Progenitor cell of endocrine pancreas (in vitro differentiated cells): Measurements from ENCODE around the gene CHMP1A. TPM values are rescaled to one million over a fixed set of nuclear protein-coding genes. Genes with fewer than 3 reads are reported as not detected.
"Not testable (repeated sequence)": the region's sequence is repeated elsewhere in the genome, so short reads cannot be mapped to it uniquely, and the experiment has no call there.

Experiments used
- DNase-seq: peaks from one replicate; pipeline ENCODE4 v3.0.0; 2021; ENCODE audit warnings: low spot score; ENCODE audit not compliant: unreplicated experiment
- H3K27ac Mint-ChIP-seq: 2 replicates; pipeline ENCODE4 v1.8.0; 2021; ENCODE audit warnings: mild to moderate bottlenecking, moderate library complexity, mixed read lengths
- H3K27me3 Mint-ChIP-seq: 2 replicates; pipeline ENCODE4 v1.8.0; 2021; ENCODE audit warnings: mixed read lengths
- H3K36me3 Mint-ChIP-seq: 2 replicates; pipeline ENCODE4 v1.8.0; 2022; ENCODE audit warnings: mixed read lengths; ENCODE audit not compliant: insufficient read depth
- H3K4me1 Mint-ChIP-seq: 2 replicates; pipeline ENCODE4 v1.8.0; 2021; ENCODE audit warnings: low read depth, mixed read lengths
- H3K4me3 Mint-ChIP-seq: 2 replicates; pipeline ENCODE4 v1.8.0; 2021; ENCODE audit warnings: low read depth, mild to moderate bottlenecking, moderate library complexity, mixed read lengths
- H3K9me3 Mint-ChIP-seq: 2 replicates; pipeline ENCODE4 v1.8.0; 2021; ENCODE audit warnings: low read depth, mixed read lengths
- total RNA-seq: library from RNA; stranded (reverse); gene quantifications from 2 replicates; pipeline ENCODE4 v1.2.1, GENCODE V29; 2021
- TF ChIP-seq, protein P1 (sequence below): fragments of 200-600 bp; sonication (generic); IDR thresholded peaks from one replicate; pipeline ENCODE4 v1.5.0; 2021; ENCODE audit warnings: antibody characterized with exemption, mild to moderate bottlenecking; ENCODE audit not compliant: unreplicated experiment

Gene CHMP1A
- total RNA-seq, 1 donor from 2014 or later = 105 TPM

DNA sequence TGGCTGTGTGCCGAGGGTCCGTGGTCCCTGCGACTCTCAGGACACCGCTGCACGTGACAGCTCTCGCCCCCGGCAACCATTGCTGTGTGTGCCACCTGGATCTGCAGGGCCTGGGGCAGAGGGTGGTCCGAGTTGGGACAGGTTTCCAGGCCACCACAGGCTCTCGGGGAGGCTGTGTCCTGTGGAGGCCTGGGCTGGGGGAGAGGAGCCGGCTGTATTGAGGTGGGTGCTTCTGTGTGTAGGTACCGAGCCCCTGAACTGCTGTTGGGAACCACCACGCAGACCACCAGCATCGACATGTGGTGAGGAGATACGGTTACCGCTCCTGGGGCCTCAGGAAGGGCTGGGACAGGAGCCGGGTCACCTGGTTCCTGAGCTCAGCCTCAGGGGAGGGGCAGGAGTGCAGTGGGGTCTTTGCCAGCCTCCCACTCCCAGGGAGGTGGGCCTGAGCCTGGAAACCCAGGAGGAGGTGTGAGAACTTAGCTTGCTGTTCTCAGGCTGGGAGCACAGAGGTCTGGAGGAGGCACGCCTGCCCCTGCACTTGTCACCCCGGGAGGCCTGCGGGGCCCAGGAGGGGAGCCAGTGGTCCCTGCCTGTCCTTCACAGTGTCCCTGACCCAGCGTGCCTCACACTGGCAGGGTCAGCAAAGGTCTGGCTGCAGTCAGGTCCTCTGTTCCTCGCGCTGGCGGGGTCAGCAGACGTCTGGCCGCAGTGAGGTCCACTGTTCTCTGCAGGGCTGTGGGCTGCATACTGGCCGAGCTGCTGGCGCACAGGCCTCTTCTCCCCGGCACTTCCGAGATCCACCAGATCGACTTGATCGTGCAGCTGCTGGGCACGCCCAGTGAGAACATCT is 36.6 kb upstream of the CHMP1A start:
- H3K9me3 Mint-ChIP-seq = no peaks in the 10 kb centered on the region
- TF ChIP-seq, protein P1, sequence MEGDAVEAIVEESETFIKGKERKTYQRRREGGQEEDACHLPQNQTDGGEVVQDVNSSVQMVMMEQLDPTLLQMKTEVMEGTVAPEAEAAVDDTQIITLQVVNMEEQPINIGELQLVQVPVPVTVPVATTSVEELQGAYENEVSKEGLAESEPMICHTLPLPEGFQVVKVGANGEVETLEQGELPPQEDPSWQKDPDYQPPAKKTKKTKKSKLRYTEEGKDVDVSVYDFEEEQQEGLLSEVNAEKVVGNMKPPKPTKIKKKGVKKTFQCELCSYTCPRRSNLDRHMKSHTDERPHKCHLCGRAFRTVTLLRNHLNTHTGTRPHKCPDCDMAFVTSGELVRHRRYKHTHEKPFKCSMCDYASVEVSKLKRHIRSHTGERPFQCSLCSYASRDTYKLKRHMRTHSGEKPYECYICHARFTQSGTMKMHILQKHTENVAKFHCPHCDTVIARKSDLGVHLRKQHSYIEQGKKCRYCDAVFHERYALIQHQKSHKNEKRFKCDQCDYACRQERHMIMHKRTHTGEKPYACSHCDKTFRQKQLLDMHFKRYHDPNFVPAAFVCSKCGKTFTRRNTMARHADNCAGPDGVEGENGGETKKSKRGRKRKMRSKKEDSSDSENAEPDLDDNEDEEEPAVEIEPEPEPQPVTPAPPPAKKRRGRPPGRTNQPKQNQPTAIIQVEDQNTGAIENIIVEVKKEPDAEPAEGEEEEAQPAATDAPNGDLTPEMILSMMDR = no peak
- peaks cover 4% of the 10 kb centered on the region for H3K36me3 Mint-ChIP-seq
- no peaks in the 10 kb centered on the region for H3K27me3 Mint-ChIP-seq
- DNase-seq = no peak
- no peak overlapping the region for H3K27ac Mint-ChIP-seq
- no peak overlapping the region for H3K4me3 Mint-ChIP-seq
- H3K4me1 Mint-ChIP-seq = no peaks in the 10 kb centered on the region

DNA sequence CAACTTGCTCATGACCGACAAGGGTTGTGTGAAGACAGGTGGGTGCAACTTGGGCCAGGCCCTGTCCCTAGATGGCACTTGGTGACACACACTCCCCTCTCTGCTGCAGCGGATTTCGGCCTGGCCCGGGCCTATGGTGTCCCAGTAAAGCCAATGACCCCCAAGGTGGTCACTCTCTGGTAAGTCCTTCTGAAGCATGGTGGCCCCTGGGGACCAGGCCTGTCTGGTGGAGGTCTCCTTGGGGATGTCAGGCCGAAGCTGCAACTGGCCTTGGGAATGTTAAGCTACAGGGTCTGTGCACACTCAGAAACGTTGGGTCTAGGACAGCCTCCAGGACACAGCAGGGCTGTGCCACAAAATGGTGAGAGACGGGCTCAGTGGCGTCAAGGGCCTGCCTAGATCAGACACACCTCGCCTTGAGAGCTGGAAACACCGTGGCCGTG is 35.8 kb upstream of the CHMP1A start:
- H3K27ac Mint-ChIP-seq = no peak overlapping the region
- peaks cover 2% of the 10 kb centered on the region for H3K4me1 Mint-ChIP-seq
- no peaks in the 10 kb centered on the region for H3K27me3 Mint-ChIP-seq
- H3K4me3 Mint-ChIP-seq = no peak overlapping the region
- H3K9me3 Mint-ChIP-seq = no peaks in the 10 kb centered on the region
- TF ChIP-seq, protein P1 = no peak
- DNase-seq = no peak
- peaks cover 3% of the 10 kb centered on the region for H3K36me3 Mint-ChIP-seq

DNA sequence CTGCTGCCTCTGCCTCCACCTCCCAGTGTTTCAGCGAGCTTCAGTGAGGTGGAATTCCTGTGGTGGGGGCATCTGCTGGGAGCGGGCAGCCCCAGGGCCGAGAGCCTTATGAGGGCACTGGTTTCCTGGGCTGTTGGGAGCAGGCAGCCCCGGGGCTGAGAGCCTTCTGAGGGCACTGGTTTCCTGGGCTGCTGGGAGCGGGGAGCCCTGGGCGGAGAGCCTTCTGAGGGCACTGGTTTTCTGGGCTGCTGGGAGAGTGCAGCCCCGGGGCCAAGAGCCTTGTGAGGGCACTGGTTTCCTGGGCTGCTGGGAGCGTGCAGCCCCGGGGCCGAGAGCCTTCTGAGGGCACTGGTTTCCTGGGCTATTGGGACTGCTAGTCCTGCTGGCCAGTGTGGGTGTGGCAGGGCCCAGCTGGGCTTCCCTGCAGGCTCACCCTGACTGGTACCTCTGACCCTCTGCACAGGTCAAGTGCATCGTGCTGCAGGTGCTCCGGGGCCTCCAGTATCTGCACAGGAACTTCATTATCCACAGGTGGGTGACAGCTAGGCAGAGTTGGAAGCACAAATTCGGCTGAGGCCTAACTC is 34.6 kb upstream of the CHMP1A start:
- Mint-ChIP-seq H3K27me3 (no peaks in the 10 kb centered on the region), H3K4me3 (no peak overlapping the region), H3K4me1 (peaks cover 11% of the 10 kb centered on the region), H3K36me3 (peaks cover 5% of the 10 kb centered on the region), H3K27ac (no peak overlapping the region), H3K9me3 (no peaks in the 10 kb centered on the region)
- TF ChIP-seq, protein P1 = no peak
- no peak for DNase-seq

DNA sequence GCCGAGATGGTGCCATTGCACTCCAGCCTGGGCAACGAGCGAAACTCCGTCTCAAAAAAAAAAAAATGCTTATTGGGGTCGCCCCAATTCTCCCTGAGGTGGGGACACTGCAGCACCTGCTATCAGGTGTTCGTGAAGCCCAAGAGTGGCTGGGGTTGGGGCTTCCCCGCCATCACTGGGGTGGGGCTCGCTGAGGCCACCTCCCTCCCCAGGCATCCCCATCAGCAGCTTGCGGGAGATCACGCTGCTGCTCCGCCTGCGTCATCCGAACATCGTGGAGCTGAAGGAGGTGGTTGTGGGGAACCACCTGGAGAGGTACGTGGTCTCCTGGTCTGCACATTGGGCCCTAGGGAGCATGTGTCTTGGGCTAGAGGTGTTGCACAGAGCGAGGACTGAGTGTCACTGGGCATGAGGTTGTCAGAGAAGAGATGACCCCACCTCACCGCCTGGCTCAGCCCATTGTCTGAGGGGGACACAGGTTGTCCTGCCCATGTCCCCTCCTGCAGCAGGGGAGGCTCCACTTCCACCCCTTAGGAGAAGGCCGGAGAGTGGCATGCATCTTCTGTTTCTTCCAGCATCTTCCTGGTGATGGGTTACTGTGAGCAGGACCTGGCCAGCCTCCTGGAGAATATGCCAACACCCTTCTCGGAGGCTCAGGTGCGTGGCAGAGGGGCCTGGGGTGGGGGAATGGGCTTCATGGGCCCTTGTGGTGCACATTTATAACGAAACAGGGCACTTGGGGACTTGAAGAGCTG is 33.9 kb upstream of the CHMP1A start:
- Mint-ChIP-seq H3K9me3 (no peaks in the 10 kb centered on the region), H3K27me3 (no peaks in the 10 kb centered on the region), H3K4me1 (peaks cover 11% of the 10 kb centered on the region), H3K27ac (no peak overlapping the region), H3K4me3 (no peak overlapping the region), H3K36me3 (peaks cover 5% of the 10 kb centered on the region)
- TF ChIP-seq, protein P1 = no peak
- no peak for DNase-seq

DNA sequence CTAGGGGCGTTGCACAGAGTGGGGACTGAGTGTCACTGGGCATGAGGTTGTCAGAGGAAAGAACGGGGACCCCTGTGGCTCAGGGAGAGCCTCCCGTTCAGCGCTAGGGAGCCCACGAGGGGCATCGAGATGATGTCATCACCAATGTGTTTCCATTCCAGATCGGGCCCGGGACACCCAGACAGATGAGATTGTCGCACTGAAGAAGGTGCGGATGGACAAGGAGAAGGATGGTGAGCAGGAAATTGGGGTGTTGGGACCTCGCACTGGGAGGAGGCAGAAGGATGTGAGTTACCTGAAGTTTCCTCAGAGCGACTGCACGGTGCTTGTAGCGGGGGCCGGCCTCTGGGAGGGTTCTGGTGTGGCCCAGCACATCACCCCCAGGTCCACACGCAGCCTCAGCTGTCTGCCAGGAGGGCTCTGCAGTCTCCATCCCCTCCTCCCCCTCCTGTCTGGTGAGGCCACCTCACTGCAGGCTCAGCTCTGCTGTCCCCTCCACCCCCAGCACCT is 32.9 kb upstream of the CHMP1A start:
- H3K36me3 Mint-ChIP-seq = peaks cover 12% of the 10 kb centered on the region

DNA sequence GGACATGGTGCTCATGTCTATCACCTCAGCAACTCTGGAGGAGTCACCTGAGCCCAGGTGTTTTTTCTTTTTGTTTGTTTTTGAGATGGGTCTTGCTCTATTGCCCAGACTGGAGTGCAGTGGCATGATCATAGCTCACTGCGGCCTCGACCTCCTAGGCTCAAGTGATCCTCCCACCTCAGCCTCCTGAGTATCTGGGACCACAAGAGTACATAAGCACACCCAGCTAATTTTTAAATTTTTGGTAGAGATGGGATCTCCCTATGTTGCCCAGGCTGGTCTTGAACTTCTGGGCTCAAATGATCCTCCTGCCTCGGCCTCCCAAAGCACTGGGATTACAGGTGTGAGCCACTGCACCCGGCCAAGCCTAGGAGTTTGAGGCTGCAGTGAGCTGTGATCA is 32.1 kb upstream of the CHMP1A start:
- H3K4me3 Mint-ChIP-seq, H3K27me3 Mint-ChIP-seq, H3K27ac Mint-ChIP-seq, DNase-seq, H3K9me3 Mint-ChIP-seq: not testable (repeated sequence)
- peaks cover 11% of the 10 kb centered on the region for H3K4me1 Mint-ChIP-seq
- peaks cover 20% of the 10 kb centered on the region for H3K36me3 Mint-ChIP-seq

More for the DNA sequence above, 32.9 kb upstream of the CHMP1A start:
- peaks cover 4% of the 10 kb centered on the region for H3K9me3 Mint-ChIP-seq
- H3K4me3 Mint-ChIP-seq = no peak overlapping the region
- H3K27ac Mint-ChIP-seq = no peak overlapping the region
- TF ChIP-seq, protein P1 = no peak
- H3K27me3 Mint-ChIP-seq = no peaks in the 10 kb centered on the region
- peaks cover 11% of the 10 kb centered on the region for H3K4me1 Mint-ChIP-seq
- DNase-seq = no peak
